Measurements from ENCODE around the gene GALNT17. TPM values are rescaled to one million over a fixed set of nuclear protein-coding genes. Genes with fewer than 3 reads are reported as not detected.

GALNT17 gene
- total RNA-seq, 3 donors from 2014 or later, result 1.2 to 9.9 (median 3.3) TPM

- Histone ChIP-seq H3K4me3 (no peak overlapping the region), H3K27me3 (no peaks in the 10 kb centered on the region), H3K36me3 (no peaks in the 10 kb centered on the region), H3K4me1 (no peaks in the 10 kb centered on the region), H3K9me3 (peaks cover 9 to 35% of the 10 kb centered on the region in 2 donors), H3K27ac (no peak overlapping the region)
- intact Hi-C loops (cut with DNase I; ENCODE audit: low total_unique reads), result loop anchor here (10.0 kb wide), 1 partner anchor 652 kb away; no protein-coding TSS in a partner anchor
- TF ChIP-seq POLR2AphosphoS5 (IDR thresholded peaks at IDR 0.05) (no peak), POLR2A (IDR thresholded peaks at IDR 0.05) (no peak), CTCF (IDR thresholded peaks at IDR 0.05) (no peak)
- no peak for DNase-seq (ENCODE audit: low spot score in 2 of 2)
These were observed 95.2 kb downstream of the GALNT17 start for GRCh38 chr7:71227126-71227525.

- DNase-seq (ENCODE audit: low spot score in 2 of 2), result no peak
- intact Hi-C loops (cut with DNase I; ENCODE audit: low total_unique reads), result loop anchor here (10.0 kb wide), 1 partner anchor 654 kb away; no protein-coding TSS in a partner anchor
- H3K4me1 ChIP-seq, result no peaks in the 10 kb centered on the region
- H3K4me3 ChIP-seq, result no peak overlapping the region
- no peaks in the 10 kb centered on the region for H3K27me3 ChIP-seq
- TF ChIP-seq CTCF (IDR thresholded peaks at IDR 0.05), result no peak
- TF ChIP-seq POLR2AphosphoS5 (IDR thresholded peaks at IDR 0.05), result no peak
- TF ChIP-seq POLR2A (IDR thresholded peaks at IDR 0.05), result no peak
- H3K27ac ChIP-seq, result no peak overlapping the region
- peaks cover 9 to 38% of the 10 kb centered on the region in 2 donors for H3K9me3 ChIP-seq
- no peaks in the 10 kb centered on the region for H3K36me3 ChIP-seq
These were observed 97.2 kb downstream of the GALNT17 start for GRCh38 chr7:71229148-71229547.

- Histone ChIP-seq H3K27me3 (no peaks in the 10 kb centered on the region), H3K4me3 (no peak overlapping the region), H3K4me1 (no peaks in the 10 kb centered on the region), H3K27ac (no peak overlapping the region), H3K9me3 (peaks cover 9 to 38% of the 10 kb centered on the region in 2 donors), H3K36me3 (no peaks in the 10 kb centered on the region)
- DNase-seq (ENCODE audit: low spot score in 2 of 2), result no peak
- TF ChIP-seq POLR2A (IDR thresholded peaks at IDR 0.05) (no peak), POLR2AphosphoS5 (IDR thresholded peaks at IDR 0.05) (no peak), CTCF (IDR thresholded peaks at IDR 0.05) (no peak)
- intact Hi-C loops (cut with DNase I; ENCODE audit: low total_unique reads), result loop anchor here (10.0 kb wide), 1 partner anchor 655 kb away; no protein-coding TSS in a partner anchor
These were observed 97.8 kb downstream of the GALNT17 start for GRCh38 chr7:71229699-71230098.

- no peak overlapping the region for H3K4me3 ChIP-seq
- DNase-seq (ENCODE audit: low spot score in 2 of 2), result no peak
- intact Hi-C loops (cut with DNase I; ENCODE audit: low total_unique reads), result no loop called here
- peaks cover 0 to 15% of the 10 kb centered on the region in 2 donors for H3K9me3 ChIP-seq
- H3K36me3 ChIP-seq, result no peaks in the 10 kb centered on the region
- TF ChIP-seq CTCF (IDR thresholded peaks at IDR 0.05) (no peak), POLR2A (IDR thresholded peaks at IDR 0.05) (no peak), POLR2AphosphoS5 (IDR thresholded peaks at IDR 0.05) (no peak)
- H3K27me3 ChIP-seq, result no peaks in the 10 kb centered on the region
- no peak overlapping the region for H3K27ac ChIP-seq
- H3K4me1 ChIP-seq, result no peaks in the 10 kb centered on the region
These were observed 103.3 kb downstream of the GALNT17 start for GRCh38 chr7:71235253-71235652.

GRCh38 chr7:71236230-71237105 lies 104.5 kb downstream of the GALNT17 start:
- H3K27ac ChIP-seq, result no peak overlapping the region
- no peak for DNase-seq (ENCODE audit: low spot score in 2 of 2)
- TF ChIP-seq POLR2A (IDR thresholded peaks at IDR 0.05) (no peak), POLR2AphosphoS5 (IDR thresholded peaks at IDR 0.05) (no peak), CTCF (IDR thresholded peaks at IDR 0.05) (no peak)
- no peak overlapping the region for H3K4me3 ChIP-seq
- peaks cover 4 to 10% of the 10 kb centered on the region in 2 donors for H3K9me3 ChIP-seq
- no peaks in the 10 kb centered on the region for H3K4me1 ChIP-seq
- intact Hi-C loops (cut with DNase I; ENCODE audit: low total_unique reads), result no loop called here
- H3K36me3 ChIP-seq, result no peaks in the 10 kb centered on the region
- H3K27me3 ChIP-seq, result no peaks in the 10 kb centered on the region

Data from breast epithelium (tissue), 4 donors.